Mesodermal cell (in vitro differentiated cells): Measurements from ENCODE around the gene TSTD1.
"Not testable (repeated sequence)": the region's sequence is repeated elsewhere in the genome, so short reads cannot be mapped to it uniquely, and the experiment has no call there.

Experiments
- H3K27ac ChIP-seq: 2 replicates; pipeline ENCODE4 v1.7.0; 2013; ENCODE audit warnings: mild to moderate bottlenecking, low read depth, low read length, moderate library complexity; ENCODE audit not compliant: severe bottlenecking
- H3K36me3 ChIP-seq: 2 replicates; pipeline ENCODE4 v1.7.1; 2013; ENCODE audit warnings: mild to moderate bottlenecking, low read length, moderate library complexity; ENCODE audit not compliant: control insufficient read depth, insufficient read depth
- H3K4me1 ChIP-seq: one replicate; pipeline ENCODE4 v1.7.1; 2013; ENCODE audit warnings: mild to moderate bottlenecking, low read length; ENCODE audit not compliant: insufficient read depth, control insufficient read depth, poor library complexity, severe bottlenecking
- H3K4me3 ChIP-seq: 2 replicates; pipeline ENCODE4 v1.7.0; 2013; ENCODE audit warnings: low read length, control low read depth, mild to moderate bottlenecking; ENCODE audit not compliant: insufficient read depth, poor library complexity, severe bottlenecking; ENCODE audit errors: extremely low read depth
- H3K9me3 ChIP-seq: 2 replicates; pipeline ENCODE4 v1.7.1; 2013; ENCODE audit warnings: mild to moderate bottlenecking, low read length, moderate library complexity; ENCODE audit not compliant: control insufficient read depth
- WGBS, 2 experiments: methylation state at CpG; one replicate each; pipeline ENCODE4 v1.1.5; 2013; ENCODE audit warnings: missing lambda C conversion rate in 2 of 2; ENCODE audit not compliant: insufficient coverage in 2 of 2; 5-methylcytosine and 5-hydroxymethylcytosine counted together

Gene TSTD1

GRCh38 chr1:161006563-161006962 lies 32.2 kb downstream of the TSTD1 start:
- no peaks in the 10 kb centered on the region for H3K9me3 ChIP-seq
- no peak overlapping the region for H3K4me3 ChIP-seq
- WGBS, 2 experiments: 90 to 94% methylated on average over 5 to 7 of the region's 8 CpGs
- no peak overlapping the region for H3K27ac ChIP-seq
- peaks cover 12% of the 10 kb centered on the region for H3K4me1 ChIP-seq
- peaks cover 3% of the 10 kb centered on the region for H3K36me3 ChIP-seq

GRCh38 chr1:161001525-161001924 lies 37.2 kb downstream of the TSTD1 start:
- H3K4me3 ChIP-seq: no peak overlapping the region
- no peaks in the 10 kb centered on the region for H3K9me3 ChIP-seq
- peaks cover 36% of the 10 kb centered on the region for H3K36me3 ChIP-seq
- peaks cover 19% of the 10 kb centered on the region for H3K4me1 ChIP-seq
- 92 to 95% methylated on average over 5 of the region's 5 CpGs for WGBS, 2 experiments
- no peak overlapping the region for H3K27ac ChIP-seq

GRCh38 chr1:161000736-161001480 lies 37.9 kb downstream of the TSTD1 start:
- 93 to 96% methylated on average over 6 to 8 of the region's 11 CpGs for WGBS, 2 experiments
- Histone ChIP-seq H3K27ac (no peak overlapping the region), H3K4me1 (peaks cover 22% of the 10 kb centered on the region), H3K4me3 (no peak overlapping the region), H3K9me3 (no peaks in the 10 kb centered on the region), H3K36me3 (peaks cover 36% of the 10 kb centered on the region)

DNA sequence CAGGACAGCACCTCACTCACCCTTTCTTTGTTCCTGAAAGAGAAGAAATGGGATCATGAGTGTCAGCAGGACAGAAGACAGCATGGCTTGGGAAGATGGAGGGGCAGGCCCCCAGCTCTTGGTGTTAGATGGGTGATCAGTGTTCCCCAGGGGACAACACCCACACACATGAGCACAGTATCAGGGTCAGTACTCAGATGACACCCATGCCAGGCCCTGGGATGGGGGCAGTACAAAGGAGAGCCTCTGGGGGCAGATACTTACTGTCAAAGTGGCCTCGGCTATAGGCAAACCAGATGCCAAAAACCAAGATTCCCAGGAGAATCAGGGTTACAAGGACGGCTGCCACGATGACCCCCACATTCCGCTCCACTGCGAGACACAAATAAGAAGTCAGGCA lies 39.4 kb downstream of the TSTD1 start:
- H3K4me1 ChIP-seq: peaks cover 24% of the 10 kb centered on the region
- no peak overlapping the region for H3K27ac ChIP-seq
- 91 to 96% methylated on average over 5 of the region's 5 CpGs for WGBS, 2 experiments
- H3K4me3 ChIP-seq: no peak overlapping the region
- no peaks in the 10 kb centered on the region for H3K9me3 ChIP-seq
- peaks cover 40% of the 10 kb centered on the region for H3K36me3 ChIP-seq

- Histone ChIP-seq H3K36me3 (peaks cover 40% of the 10 kb centered on the region), H3K9me3 (no peaks in the 10 kb centered on the region), H3K4me1 (peaks cover 24% of the 10 kb centered on the region), H3K4me3 (no peak overlapping the region), H3K27ac (peak overlapping the region; percentile 61)
- WGBS, 2 experiments: 89 to 100% methylated on average over 1 of the region's 1 CpG
Measured at GRCh38 chr1:160997323-160998038, 41.3 kb downstream of the TSTD1 start.

- peaks cover 24% of the 10 kb centered on the region for H3K4me1 ChIP-seq
- 86 to 93% methylated on average over 1 to 3 of the region's 3 CpGs for WGBS, 2 experiments
- no peak overlapping the region for H3K27ac ChIP-seq
- H3K9me3 ChIP-seq: no peaks in the 10 kb centered on the region
- no peak overlapping the region for H3K4me3 ChIP-seq
- peaks cover 36% of the 10 kb centered on the region for H3K36me3 ChIP-seq
Measured at GRCh38 chr1:160996178-160996577, 42.6 kb downstream of the TSTD1 start.

- Histone ChIP-seq H3K27ac (no peak overlapping the region), H3K4me1 (peaks cover 24% of the 10 kb centered on the region), H3K9me3 (no peaks in the 10 kb centered on the region), H3K4me3 (no peak overlapping the region), H3K36me3 (peaks cover 11% of the 10 kb centered on the region)
- 91 to 94% methylated on average over 4 to 13 of the region's 14 CpGs for WGBS, 2 experiments
Measured at GRCh38 chr1:160993544-160994193, 45.1 kb downstream of the TSTD1 start.

DNA sequence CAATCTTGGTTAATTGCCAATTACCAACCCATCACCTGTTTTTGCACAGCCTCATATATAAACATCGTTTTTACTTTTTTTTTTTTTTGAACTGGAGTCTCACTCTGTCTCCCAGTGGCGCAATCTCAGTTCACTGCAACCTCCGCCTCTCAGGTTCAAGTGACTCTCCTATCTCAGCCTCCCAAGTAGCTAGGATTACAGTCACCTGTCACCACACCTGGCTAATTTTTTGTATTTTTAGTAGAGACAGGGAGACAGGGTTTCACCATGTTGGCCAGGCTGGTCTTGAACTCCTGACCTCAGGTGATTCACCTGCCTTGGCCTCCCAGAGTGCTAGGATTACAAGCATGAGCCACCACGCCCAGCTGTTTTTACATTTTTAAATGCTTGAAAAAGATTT lies 46.7 kb downstream of the TSTD1 start:
- H3K4me3 ChIP-seq, H3K9me3 ChIP-seq, H3K27ac ChIP-seq, H3K36me3 ChIP-seq, H3K4me1 ChIP-seq: not testable (repeated sequence)
- 100% methylated on average over 1 to 3 of the region's 4 CpGs for WGBS, 2 experiments
